ENCODE data around the gene IQSEC2.

- TF ChIP-seq YY1 (IDR thresholded peaks at IDR 0.05; ENCODE audit: insufficient read depth, insufficient read length) (no peak), SUZ12 (IDR thresholded peaks at IDR 0.05; ENCODE audit: extremely low read depth, insufficient read depth, insufficient read length) (no peak)
These were observed 11.8 kb downstream of the IQSEC2 start for GRCh38 chrX:53269536-53270107.
